ENCODE results near the gene SORCS2. TPM values are rescaled to one million over a fixed set of nuclear protein-coding genes. Genes with fewer than 3 reads are reported as not detected.

Gene SORCS2
- total and polyA plus RNA-seq, 3 donors from 2014 or later: 2.7 to 4.6 (median 2.9) TPM

DNA sequence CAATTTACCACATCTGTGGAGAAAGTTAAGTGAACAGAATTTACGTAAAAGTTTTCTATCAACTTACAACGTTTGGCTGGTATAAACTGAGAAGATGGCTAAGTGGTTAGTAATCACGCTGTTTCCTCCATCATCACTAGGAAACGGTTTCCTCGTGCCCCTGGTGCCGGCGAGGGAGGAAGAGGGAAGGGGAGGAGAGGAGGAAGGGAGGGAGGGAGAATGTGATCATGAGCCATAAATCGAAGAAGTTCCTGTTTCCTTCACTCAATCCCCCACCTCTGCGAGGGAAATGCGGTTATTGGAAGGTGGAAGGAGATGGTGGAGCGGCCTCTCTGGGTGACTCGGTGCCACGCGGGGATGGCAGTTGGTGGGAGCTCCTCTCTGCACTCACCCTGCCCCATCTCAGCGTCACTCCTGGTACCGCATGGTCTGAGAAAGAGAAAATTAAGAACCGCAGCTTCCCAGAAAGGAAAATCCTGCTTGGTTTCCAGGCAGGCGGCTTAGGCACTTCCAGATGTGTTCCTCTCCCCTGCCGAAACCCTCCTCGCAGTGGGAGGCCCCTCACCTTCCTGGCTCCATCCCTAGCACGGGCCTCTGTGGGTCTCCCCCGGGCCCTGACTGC is 530.5 kb downstream of the SORCS2 start:
- Histone ChIP-seq H3K36me3 (ENCODE audit: low read depth, missing control alignments) (no peaks in the 10 kb centered on the region), H3K27ac (no peak overlapping the region), H3K4me1 (no peaks in the 10 kb centered on the region), H3K4me3 (no peak overlapping the region), H3K9me3 (no peaks in the 10 kb centered on the region), H3K27me3 (no peaks in the 10 kb centered on the region)
- no peak for TF ChIP-seq POLR2A (IDR thresholded peaks at IDR 0.05)
- TF ChIP-seq, protein P1, sequence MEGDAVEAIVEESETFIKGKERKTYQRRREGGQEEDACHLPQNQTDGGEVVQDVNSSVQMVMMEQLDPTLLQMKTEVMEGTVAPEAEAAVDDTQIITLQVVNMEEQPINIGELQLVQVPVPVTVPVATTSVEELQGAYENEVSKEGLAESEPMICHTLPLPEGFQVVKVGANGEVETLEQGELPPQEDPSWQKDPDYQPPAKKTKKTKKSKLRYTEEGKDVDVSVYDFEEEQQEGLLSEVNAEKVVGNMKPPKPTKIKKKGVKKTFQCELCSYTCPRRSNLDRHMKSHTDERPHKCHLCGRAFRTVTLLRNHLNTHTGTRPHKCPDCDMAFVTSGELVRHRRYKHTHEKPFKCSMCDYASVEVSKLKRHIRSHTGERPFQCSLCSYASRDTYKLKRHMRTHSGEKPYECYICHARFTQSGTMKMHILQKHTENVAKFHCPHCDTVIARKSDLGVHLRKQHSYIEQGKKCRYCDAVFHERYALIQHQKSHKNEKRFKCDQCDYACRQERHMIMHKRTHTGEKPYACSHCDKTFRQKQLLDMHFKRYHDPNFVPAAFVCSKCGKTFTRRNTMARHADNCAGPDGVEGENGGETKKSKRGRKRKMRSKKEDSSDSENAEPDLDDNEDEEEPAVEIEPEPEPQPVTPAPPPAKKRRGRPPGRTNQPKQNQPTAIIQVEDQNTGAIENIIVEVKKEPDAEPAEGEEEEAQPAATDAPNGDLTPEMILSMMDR (IDR thresholded peaks at IDR 0.05): no peak
- 76% methylated on average over 22 of the region's 22 CpGs for WGBS, 2 donors
- DNase-seq: no peak
- intact Hi-C loops (cut with DNase I; ENCODE audit: low total_unique reads): no loop called here

GRCh38 chr4:7723625-7724024 is 531.3 kb downstream of the SORCS2 start:
- DNase-seq: no peak
- H3K27me3 ChIP-seq: no peaks in the 10 kb centered on the region
- H3K4me1 ChIP-seq: no peaks in the 10 kb centered on the region
- H3K4me3 ChIP-seq: no peak overlapping the region
- intact Hi-C loops (cut with DNase I; ENCODE audit: low total_unique reads): no loop called here
- H3K36me3 ChIP-seq (ENCODE audit: low read depth, missing control alignments): no peaks in the 10 kb centered on the region
- no peaks in the 10 kb centered on the region for H3K9me3 ChIP-seq
- no peak overlapping the region for H3K27ac ChIP-seq
- 94 to 98% methylated on average over 16 of the region's 16 CpGs for WGBS, 2 donors
- TF ChIP-seq POLR2A (IDR thresholded peaks at IDR 0.05): no peak
- TF ChIP-seq, protein P1 (IDR thresholded peaks at IDR 0.05): no peak

DNA sequence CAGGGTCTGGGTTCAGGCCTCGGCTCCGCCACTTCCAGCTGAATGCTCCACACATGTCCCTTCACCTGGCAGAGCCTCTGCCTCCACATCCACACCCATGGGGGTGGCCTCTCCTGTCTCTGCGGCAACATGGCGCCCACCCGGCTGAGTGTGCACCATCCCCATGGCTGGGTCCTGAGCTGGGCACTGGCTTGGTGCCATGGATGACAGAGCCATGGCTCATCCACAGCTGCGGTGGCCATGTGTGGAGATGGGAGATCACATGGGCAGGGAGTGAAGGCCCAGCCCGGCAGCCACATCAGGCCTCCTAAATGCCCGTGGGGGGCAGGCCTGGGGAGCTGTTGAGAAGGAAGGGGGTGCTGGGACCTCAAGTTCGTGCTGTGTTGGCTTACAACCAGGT is 533.6 kb downstream of the SORCS2 start:
- Histone ChIP-seq H3K36me3 (ENCODE audit: low read depth, missing control alignments) (no peaks in the 10 kb centered on the region), H3K4me3 (no peak overlapping the region), H3K27ac (no peak overlapping the region), H3K9me3 (no peaks in the 10 kb centered on the region), H3K27me3 (no peaks in the 10 kb centered on the region), H3K4me1 (no peaks in the 10 kb centered on the region)
- DNase-seq: no peak
- intact Hi-C loops (cut with DNase I; ENCODE audit: low total_unique reads): no loop called here
- TF ChIP-seq, protein P1 (IDR thresholded peaks at IDR 0.05): no peak
- TF ChIP-seq POLR2A (IDR thresholded peaks at IDR 0.05): no peak
- 77 to 93% methylated on average over 4 to 9 of the region's 9 CpGs for WGBS, 2 donors

DNA sequence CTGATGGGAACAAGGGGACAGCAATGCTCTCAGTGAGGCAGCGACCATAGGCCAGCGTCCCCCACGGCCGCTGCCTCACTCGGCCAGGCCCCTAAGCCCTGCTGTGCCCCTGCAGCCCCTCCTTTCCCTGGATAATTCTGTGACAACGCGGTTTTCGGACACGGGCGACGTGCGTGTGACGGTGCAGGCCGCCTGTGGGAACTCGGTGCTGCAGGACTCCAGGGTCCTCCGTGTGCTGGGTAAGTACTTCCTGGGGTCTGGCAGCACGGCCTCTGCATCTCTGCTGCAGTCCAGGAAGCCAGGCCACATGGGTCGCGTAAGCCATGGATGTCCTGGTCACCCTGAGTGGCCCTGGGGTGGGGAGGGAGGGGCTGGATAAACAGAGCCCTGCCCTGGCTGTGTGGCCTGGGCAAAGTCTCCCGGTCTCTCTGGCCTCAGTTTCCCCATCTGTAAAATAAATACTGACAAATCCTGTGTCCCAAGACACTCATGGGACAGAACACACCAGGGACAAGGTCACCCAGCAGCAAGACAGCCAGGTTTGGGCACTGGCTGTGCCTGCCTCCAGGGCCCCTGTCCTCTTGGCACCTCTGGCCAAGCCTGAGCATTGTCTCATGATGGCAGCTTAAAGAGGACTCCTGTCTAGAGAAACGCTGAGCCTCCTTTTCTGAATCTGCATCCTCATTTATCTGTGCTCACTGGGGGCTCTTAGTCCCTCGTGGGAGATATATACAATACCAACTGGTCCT is 534.5 kb downstream of the SORCS2 start:
- DNase-seq: no peak
- Histone ChIP-seq H3K27ac (no peak overlapping the region), H3K4me3 (no peak overlapping the region), H3K36me3 (ENCODE audit: low read depth, missing control alignments) (no peaks in the 10 kb centered on the region), H3K9me3 (no peaks in the 10 kb centered on the region), H3K27me3 (no peaks in the 10 kb centered on the region), H3K4me1 (no peaks in the 10 kb centered on the region)
- WGBS, 2 donors: 91 to 93% methylated on average over 6 to 22 of the region's 22 CpGs
- TF ChIP-seq POLR2A (IDR thresholded peaks at IDR 0.05): no peak
- TF ChIP-seq, protein P1 (IDR thresholded peaks at IDR 0.05): no peak
- intact Hi-C loops (cut with DNase I; ENCODE audit: low total_unique reads): no loop called here
